HG03025 (cell line): Measurements from ENCODE around the gene PAPSS2.
"Not testable (repeated sequence)": the region's sequence is repeated elsewhere in the genome, so short reads cannot be mapped to it uniquely, and the experiment has no call there.

ENCODE experiments used
- ATAC-seq: cut with Tn5 transposase; IDR thresholded peaks from one replicate; pipeline ENCODE4 v1.9.1; 2021; ENCODE audit warnings: mild to moderate bottlenecking, moderate library complexity; ENCODE audit not compliant: unreplicated experiment, low FRiP score

PAPSS2 gene

GRCh38 chr10:87642486-87642885 lies 17.2 kb upstream of the PAPSS2 start:
- no peak for ATAC-seq

GRCh38 chr10:87642988-87643387 lies 16.7 kb upstream of the PAPSS2 start:
- ATAC-seq, result no peak

GRCh38 chr10:87643920-87644319 lies 15.8 kb upstream of the PAPSS2 start:
- ATAC-seq, result no peak

GRCh38 chr10:87644500-87644899 lies 15.2 kb upstream of the PAPSS2 start:
- not testable (repeated sequence) for ATAC-seq

GRCh38 chr10:87646192-87646909 lies 13.3 kb upstream of the PAPSS2 start:
- ATAC-seq, result no peak

- ATAC-seq, result no peak
Observed at GRCh38 chr10:87646935-87647334, 12.7 kb upstream of the PAPSS2 start.

GRCh38 chr10:87650838-87651589 lies 8.7 kb upstream of the PAPSS2 start:
- no peak for ATAC-seq

- ATAC-seq, result no peak
Observed at GRCh38 chr10:87651801-87652200, 7.9 kb upstream of the PAPSS2 start.

GRCh38 chr10:87652261-87652660 lies 7.4 kb upstream of the PAPSS2 start:
- no peak for ATAC-seq

GRCh38 chr10:87654212-87654611 lies 5.5 kb upstream of the PAPSS2 start:
- ATAC-seq, result no peak

GRCh38 chr10:87656431-87657072 lies 3.1 kb upstream of the PAPSS2 start:
- ATAC-seq, result no peak

- no peak for ATAC-seq
Observed at GRCh38 chr10:87657371-87657770, 2.3 kb upstream of the PAPSS2 start.

- ATAC-seq, result no peak
Observed at GRCh38 chr10:87658321-87658795, 1.3 kb upstream of the PAPSS2 start.

GRCh38 chr10:87658858-87659555 lies 671 bp upstream of the PAPSS2 start:
- ATAC-seq, result no peak

- no peak for ATAC-seq
Observed at GRCh38 chr10:87660484-87661133, 931 bp downstream of the PAPSS2 start.

GRCh38 chr10:87661861-87662785 lies 2.4 kb downstream of the PAPSS2 start:
- no peak for ATAC-seq

GRCh38 chr10:87664276-87664701 lies 4.6 kb downstream of the PAPSS2 start:
- ATAC-seq, result no peak

- no peak for ATAC-seq
Observed at GRCh38 chr10:87667493-87667892, 7.8 kb downstream of the PAPSS2 start.
